Neural crest cell (in vitro differentiated cells): Measurements from ENCODE around the gene UGT1A8. TPM values are rescaled to one million over a fixed set of nuclear protein-coding genes. Genes with fewer than 3 reads are reported as not detected.
"Not testable (repeated sequence)": the region's sequence is repeated elsewhere in the genome, so short reads cannot be mapped to it uniquely, and the experiment has no call there.

Experiments used
- DNase-seq: peaks from one replicate; pipeline ENCODE4 v3.0.0; 2021; ENCODE audit warnings: low read depth, mixed read lengths, low spot score
- H3K27ac Mint-ChIP-seq: one replicate; pipeline ENCODE4 v1.8.0; 2021; ENCODE audit warnings: mild to moderate bottlenecking, mixed read lengths; ENCODE audit not compliant: unreplicated experiment
- H3K27me3 Mint-ChIP-seq: 2 replicates; pipeline ENCODE4 v1.8.0; 2021; ENCODE audit warnings: low read depth, mild to moderate bottlenecking, mixed read lengths
- H3K36me3 Mint-ChIP-seq: 2 replicates; pipeline ENCODE4 v1.8.0; 2021; ENCODE audit warnings: low read depth, mild to moderate bottlenecking, mixed read lengths
- H3K4me1 Mint-ChIP-seq: 2 replicates; pipeline ENCODE4 v1.8.0; 2021; ENCODE audit warnings: mixed read lengths
- H3K4me3 Mint-ChIP-seq: one replicate; pipeline ENCODE4 v1.8.0; 2021; ENCODE audit warnings: mild to moderate bottlenecking, mixed read lengths
- H3K9me3 Mint-ChIP-seq: 2 replicates; pipeline ENCODE4 v1.8.0; 2021; ENCODE audit warnings: mixed read lengths
- total RNA-seq: library from RNA; stranded (reverse); gene quantifications from 2 replicates; pipeline ENCODE4 v1.2.1, GENCODE V29; 2021
- TF ChIP-seq, protein P1 (sequence below): fragments of 200-600 bp; sonication (generic); conservative IDR thresholded peaks from 2 replicates; pipeline ENCODE4 v1.5.0; 2021; ENCODE audit warnings: antibody characterized with exemption, mild to moderate bottlenecking

UGT1A8 gene
- total RNA-seq, 1 donor from 2014 or later: not detected

DNA sequence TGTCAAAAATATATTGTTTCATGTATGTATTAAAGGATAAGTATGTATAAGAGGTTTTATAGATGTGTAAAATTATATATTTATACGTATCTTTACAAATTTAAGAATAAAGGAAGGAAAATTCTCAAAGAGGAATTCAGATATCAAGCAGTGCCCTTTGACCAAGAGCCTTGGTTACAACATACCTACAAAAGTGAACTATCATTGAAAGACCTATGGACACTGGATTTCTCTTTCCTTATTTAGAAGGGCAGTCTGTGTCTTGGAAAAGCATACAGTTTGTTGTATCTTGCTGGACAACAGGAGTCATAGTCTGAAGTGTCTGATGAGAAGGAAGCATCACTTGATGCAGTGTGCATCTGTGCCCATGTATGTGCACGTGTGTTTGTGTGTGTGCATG lies 29.0 kb upstream of the UGT1A8 start:
- peaks cover 4% of the 10 kb centered on the region for H3K9me3 Mint-ChIP-seq
- H3K4me1 Mint-ChIP-seq: peaks cover 14% of the 10 kb centered on the region
- H3K27me3 Mint-ChIP-seq: no peaks in the 10 kb centered on the region
- no peak overlapping the region for H3K4me3 Mint-ChIP-seq
- H3K27ac Mint-ChIP-seq: no peak overlapping the region
- H3K36me3 Mint-ChIP-seq: no peaks in the 10 kb centered on the region
- TF ChIP-seq, protein P1, sequence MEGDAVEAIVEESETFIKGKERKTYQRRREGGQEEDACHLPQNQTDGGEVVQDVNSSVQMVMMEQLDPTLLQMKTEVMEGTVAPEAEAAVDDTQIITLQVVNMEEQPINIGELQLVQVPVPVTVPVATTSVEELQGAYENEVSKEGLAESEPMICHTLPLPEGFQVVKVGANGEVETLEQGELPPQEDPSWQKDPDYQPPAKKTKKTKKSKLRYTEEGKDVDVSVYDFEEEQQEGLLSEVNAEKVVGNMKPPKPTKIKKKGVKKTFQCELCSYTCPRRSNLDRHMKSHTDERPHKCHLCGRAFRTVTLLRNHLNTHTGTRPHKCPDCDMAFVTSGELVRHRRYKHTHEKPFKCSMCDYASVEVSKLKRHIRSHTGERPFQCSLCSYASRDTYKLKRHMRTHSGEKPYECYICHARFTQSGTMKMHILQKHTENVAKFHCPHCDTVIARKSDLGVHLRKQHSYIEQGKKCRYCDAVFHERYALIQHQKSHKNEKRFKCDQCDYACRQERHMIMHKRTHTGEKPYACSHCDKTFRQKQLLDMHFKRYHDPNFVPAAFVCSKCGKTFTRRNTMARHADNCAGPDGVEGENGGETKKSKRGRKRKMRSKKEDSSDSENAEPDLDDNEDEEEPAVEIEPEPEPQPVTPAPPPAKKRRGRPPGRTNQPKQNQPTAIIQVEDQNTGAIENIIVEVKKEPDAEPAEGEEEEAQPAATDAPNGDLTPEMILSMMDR: no peak
- DNase-seq: no peak

DNA sequence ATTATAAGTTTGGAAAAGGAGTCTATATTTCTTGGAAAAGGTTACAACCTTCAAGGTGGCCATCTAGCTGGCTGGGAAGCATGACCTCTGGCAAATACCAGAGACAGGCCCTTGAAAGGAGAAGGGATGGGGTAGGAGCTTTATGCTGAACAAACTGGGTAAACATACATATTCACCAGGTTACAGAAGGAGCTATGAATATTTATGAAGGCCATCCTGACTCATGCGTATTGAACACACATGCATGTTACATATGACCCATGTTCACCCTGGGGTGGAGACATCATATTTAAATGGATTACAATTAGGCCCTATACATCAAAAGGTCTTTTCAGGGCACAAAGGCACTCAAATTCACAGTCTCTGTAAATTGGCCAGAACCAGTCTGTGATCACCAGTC lies 24.7 kb upstream of the UGT1A8 start:
- not testable (repeated sequence) for H3K27ac Mint-ChIP-seq, H3K9me3 Mint-ChIP-seq, DNase-seq, H3K36me3 Mint-ChIP-seq, H3K27me3 Mint-ChIP-seq, H3K4me3 Mint-ChIP-seq, H3K4me1 Mint-ChIP-seq

DNA sequence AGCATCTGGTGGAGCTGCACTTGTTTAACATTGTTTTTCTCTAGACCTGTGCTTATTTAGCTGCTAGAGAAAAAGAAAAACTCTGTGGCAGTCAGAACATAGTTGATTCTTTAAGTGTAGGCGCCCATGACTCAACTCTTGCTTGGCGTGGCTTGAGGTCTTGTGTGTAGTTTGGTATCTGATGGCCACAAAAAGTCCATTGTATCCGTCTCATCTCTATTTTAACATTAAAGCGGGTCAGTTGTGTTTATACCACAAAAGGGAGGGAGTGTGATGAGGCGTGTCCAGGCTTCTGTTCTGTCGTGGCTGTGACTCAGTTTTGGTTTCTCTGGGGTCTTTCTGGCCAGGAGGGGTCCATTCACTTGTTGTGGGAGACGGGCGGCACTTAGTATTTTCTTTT lies 24.2 kb upstream of the UGT1A8 start:
- H3K27ac Mint-ChIP-seq: no peak overlapping the region

DNA sequence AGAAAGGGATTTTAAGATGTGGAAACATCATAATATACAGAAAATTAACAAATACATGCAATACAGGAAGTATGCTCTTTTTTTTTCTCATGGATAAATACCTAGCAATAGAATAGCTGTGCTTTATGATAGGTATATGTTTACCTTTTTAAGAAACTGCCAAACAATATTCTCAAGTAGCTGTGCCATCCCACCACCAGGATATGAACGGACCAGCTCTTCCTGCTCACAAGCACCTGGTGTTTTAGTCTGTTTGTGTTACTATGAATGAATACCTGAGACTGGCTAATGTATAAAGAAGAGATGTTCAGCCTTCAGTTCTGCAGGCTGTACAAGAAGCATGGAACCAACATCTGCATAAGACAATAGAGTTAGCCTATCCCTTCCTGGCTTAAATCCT lies 19.9 kb upstream of the UGT1A8 start:
- peaks cover 3% of the 10 kb centered on the region for H3K9me3 Mint-ChIP-seq
- H3K27ac Mint-ChIP-seq: no peak overlapping the region
- TF ChIP-seq, protein P1: no peak
- H3K4me1 Mint-ChIP-seq: peaks cover 5% of the 10 kb centered on the region
- peaks cover 4% of the 10 kb centered on the region for H3K27me3 Mint-ChIP-seq
- H3K4me3 Mint-ChIP-seq: no peak overlapping the region
- DNase-seq: no peak
- no peaks in the 10 kb centered on the region for H3K36me3 Mint-ChIP-seq

More for the DNA sequence above, 24.2 kb upstream of the UGT1A8 start:
- no peak for DNase-seq
- Mint-ChIP-seq H3K9me3 (peaks cover 3% of the 10 kb centered on the region), H3K36me3 (no peaks in the 10 kb centered on the region), H3K4me1 (peaks cover 5% of the 10 kb centered on the region), H3K27me3 (no peaks in the 10 kb centered on the region), H3K4me3 (no peak overlapping the region)
- TF ChIP-seq, protein P1: no peak

DNA sequence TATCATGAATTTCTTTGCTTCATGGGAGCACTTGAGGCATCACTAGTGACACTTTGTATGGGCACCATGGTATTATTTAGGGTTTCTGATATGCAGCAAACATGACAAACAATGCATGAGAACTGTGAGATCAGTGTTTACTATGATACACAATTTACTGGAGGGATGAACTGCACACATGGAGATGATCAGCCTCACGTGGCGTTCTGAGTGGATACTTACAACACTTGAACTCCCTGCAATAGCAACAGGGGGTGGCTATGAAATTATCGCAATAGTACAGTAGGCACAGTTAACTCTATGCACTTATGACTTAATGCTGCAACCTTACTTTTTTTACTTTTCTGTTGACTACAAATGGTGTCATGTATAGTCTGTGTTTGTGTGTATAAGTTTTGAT lies 18.5 kb upstream of the UGT1A8 start:
- no peak for DNase-seq
- no peak overlapping the region for H3K4me3 Mint-ChIP-seq
- peaks cover 6% of the 10 kb centered on the region for H3K9me3 Mint-ChIP-seq
- TF ChIP-seq, protein P1: no peak
- H3K27ac Mint-ChIP-seq: no peak overlapping the region
- no peaks in the 10 kb centered on the region for H3K4me1 Mint-ChIP-seq
- H3K36me3 Mint-ChIP-seq: no peaks in the 10 kb centered on the region
- peaks cover 4% of the 10 kb centered on the region for H3K27me3 Mint-ChIP-seq

DNA sequence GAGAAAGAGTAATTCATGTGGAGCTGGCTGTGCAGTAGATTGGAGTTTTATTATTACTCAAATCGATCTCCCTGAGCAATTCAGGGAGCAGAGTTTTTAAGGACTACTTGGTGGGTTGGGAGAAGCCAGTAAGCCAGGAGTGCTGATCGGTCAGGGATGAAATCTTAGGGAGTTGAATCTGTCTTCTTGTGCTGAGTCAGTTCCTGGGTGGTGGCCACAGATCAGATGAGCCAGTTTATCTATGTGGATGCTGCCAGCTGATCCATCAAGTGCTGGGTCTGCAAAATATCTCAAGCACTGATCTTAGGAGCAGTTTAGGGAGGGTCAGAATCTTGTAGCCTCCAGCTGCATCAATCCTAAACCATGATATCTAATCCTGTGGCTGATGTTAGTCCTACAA lies 17.0 kb upstream of the UGT1A8 start:
- DNase-seq: no peak
- Mint-ChIP-seq H3K9me3 (peaks cover 9% of the 10 kb centered on the region), H3K27ac (no peak overlapping the region), H3K36me3 (no peaks in the 10 kb centered on the region), H3K4me1 (no peaks in the 10 kb centered on the region), H3K27me3 (peaks cover 4% of the 10 kb centered on the region), H3K4me3 (no peak overlapping the region)
- TF ChIP-seq, protein P1: no peak
